Nephron (organoid): ENCODE data around the gene PITPNB.

ENCODE experiments used
- H3K27ac Mint-ChIP-seq, 3 experiments: 2 replicates each; pipeline ENCODE4 v1.8.0; 2020; ENCODE audit warnings: mixed read lengths in 3 of 3, mild to moderate bottlenecking in 2 of 3, moderate library complexity in 1 of 3
- H3K27me3 Mint-ChIP-seq: 2 replicates; pipeline ENCODE4 v1.8.0; 2021; ENCODE audit warnings: low read depth, mild to moderate bottlenecking, moderate library complexity, mixed read lengths
- H3K36me3 Mint-ChIP-seq: 2 replicates; pipeline ENCODE4 v1.8.0; 2020; ENCODE audit warnings: low read depth, mixed read lengths
- H3K4me1 Mint-ChIP-seq: 2 replicates; pipeline ENCODE4 v1.8.0; 2020; ENCODE audit warnings: mixed read lengths
- H3K4me3 Mint-ChIP-seq, 3 experiments: 2 replicates each; pipeline ENCODE4 v1.8.0; 2020; ENCODE audit warnings: mild to moderate bottlenecking in 3 of 3, mixed read lengths in 3 of 3, moderate library complexity in 2 of 3
- H3K9me3 Mint-ChIP-seq: 2 replicates; pipeline ENCODE4 v1.8.0; 2020; ENCODE audit warnings: mixed read lengths
- CTCF ChIP-seq, 3 experiments: fragments of 200-600 bp; sonication (generic); IDR thresholded peaks; one replicate each; pipeline ENCODE4 v1.5.0; 2021; ENCODE audit warnings: antibody characterized with exemption in 3 of 3; ENCODE audit not compliant: unreplicated experiment in 3 of 3

The PITPNB gene

DNA sequence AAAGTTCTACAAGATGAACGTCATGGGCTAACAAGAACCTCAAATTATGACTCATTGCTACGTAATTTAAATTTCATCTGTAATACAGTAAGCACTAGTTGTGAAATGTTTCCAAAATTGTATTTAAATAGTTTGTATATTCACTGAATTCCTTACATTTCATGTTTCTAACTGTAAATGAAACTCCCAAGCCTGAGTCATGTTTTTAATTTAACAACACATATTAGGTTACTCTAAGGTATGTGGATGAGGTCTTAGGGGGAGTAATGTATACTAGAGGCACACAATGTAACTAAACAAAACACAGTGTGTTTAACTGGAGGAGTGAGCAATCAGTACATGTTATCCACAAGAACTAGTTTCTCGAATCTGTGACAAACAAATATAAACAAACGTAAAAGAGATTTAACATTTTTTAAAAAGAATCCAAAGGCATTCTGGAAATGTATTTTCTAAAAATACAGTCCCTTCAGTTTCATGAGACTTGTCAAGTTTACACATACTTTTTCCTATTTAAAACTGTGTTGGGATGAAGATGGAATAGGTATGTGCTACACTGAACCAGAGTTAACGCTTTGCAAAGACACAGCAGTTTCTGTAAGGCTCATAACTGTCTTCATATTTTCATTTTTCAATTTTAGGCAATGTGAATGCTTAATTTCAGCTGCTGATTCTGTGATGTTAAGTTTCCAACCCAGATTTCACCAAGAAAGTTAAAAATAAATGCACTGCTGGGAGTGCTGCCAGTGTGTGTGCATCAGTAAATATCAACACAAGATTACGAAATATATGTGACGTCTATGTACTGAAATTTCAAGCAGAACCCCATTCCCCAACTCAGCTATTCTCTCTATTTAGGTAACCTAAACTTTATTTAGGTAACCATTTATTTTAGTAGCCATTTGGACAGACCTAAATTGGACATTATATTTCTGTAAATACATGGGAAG, 52.6 kb downstream of the PITPNB start:
- Mint-ChIP-seq H3K4me1 (peaks cover 60% of the 10 kb centered on the region), H3K4me3 (no peak overlapping the region), H3K27ac (peak overlapping the region; percentile 72 to 86 (median 77)), H3K36me3 (peaks cover 27% of the 10 kb centered on the region), H3K9me3 (no peaks in the 10 kb centered on the region), H3K27me3 (no peaks in the 10 kb centered on the region)
- TF ChIP-seq CTCF (IDR thresholded peaks at IDR 0.05; ENCODE audit: unreplicated experiment in 3 of 3) = no peak

DNA sequence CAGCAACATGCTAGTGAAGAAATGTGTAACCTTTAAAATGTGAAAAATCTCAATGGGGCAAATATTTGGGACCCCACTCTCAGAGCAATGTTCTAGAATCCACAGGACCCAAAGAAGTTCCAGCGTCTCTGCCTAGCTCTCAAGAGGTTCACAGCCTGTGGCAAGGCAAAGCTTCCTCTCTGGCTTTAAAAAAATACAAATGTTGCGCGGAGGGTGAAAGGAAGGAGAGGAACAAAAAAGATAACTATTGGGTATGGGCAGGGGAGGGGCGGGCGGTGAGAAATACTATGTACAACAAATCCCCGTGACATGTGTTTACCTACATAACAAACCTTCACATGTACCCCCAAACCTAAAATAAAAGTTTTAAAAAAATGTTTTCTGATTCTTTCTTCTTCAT, 53.6 kb downstream of the PITPNB start:
- H3K4me3 Mint-ChIP-seq = no peak overlapping the region
- H3K9me3 Mint-ChIP-seq = no peaks in the 10 kb centered on the region
- peaks cover 55% of the 10 kb centered on the region for H3K4me1 Mint-ChIP-seq
- H3K36me3 Mint-ChIP-seq = peaks cover 24% of the 10 kb centered on the region
- H3K27me3 Mint-ChIP-seq = no peaks in the 10 kb centered on the region
- peak overlapping the region; percentile 72 to 86 (median 77) for H3K27ac Mint-ChIP-seq
- no peak for TF ChIP-seq CTCF (IDR thresholded peaks at IDR 0.05; ENCODE audit: unreplicated experiment in 3 of 3)

- Mint-ChIP-seq H3K9me3 (no peaks in the 10 kb centered on the region), H3K4me3 (no peak overlapping the region), H3K27ac (peak overlapping the region in 2 of 3 experiments; percentile 3 to 78), H3K27me3 (no peaks in the 10 kb centered on the region), H3K36me3 (peaks cover 39% of the 10 kb centered on the region), H3K4me1 (peaks cover 44% of the 10 kb centered on the region)
- TF ChIP-seq CTCF (IDR thresholded peaks at IDR 0.05; ENCODE audit: unreplicated experiment in 3 of 3) = no peak
Measured at GRCh38 chr22:27863556-27863955, 55.5 kb downstream of the PITPNB start.

GRCh38 chr22:27863001-27863400, 56.1 kb downstream of the PITPNB start:
- no peaks in the 10 kb centered on the region for H3K27me3 Mint-ChIP-seq
- H3K9me3 Mint-ChIP-seq = no peaks in the 10 kb centered on the region
- no peak for TF ChIP-seq CTCF (IDR thresholded peaks at IDR 0.05; ENCODE audit: unreplicated experiment in 3 of 3)
- no peak overlapping the region for H3K4me3 Mint-ChIP-seq
- H3K4me1 Mint-ChIP-seq = peaks cover 38% of the 10 kb centered on the region
- H3K36me3 Mint-ChIP-seq = peaks cover 42% of the 10 kb centered on the region
- peak overlapping the region in 2 of 3 experiments; percentile 3 to 78 for H3K27ac Mint-ChIP-seq

DNA sequence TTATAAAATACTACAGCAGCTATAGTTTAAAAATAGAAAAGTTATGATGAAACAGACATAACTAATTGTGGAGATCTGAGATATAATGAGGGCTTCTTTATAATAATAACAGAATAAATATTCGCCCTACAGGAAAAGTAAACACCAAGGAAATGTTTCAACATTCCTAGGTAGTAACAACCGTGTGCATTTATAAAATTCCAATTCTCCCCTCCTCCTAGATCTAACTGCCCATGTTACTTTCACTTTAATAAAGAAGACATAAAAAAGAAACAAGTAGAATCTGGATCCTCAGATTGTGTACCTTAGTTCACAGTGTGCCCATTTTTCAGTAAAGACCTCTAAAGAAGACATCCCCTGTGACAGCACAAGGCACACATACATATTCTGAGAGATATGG, 59.7 kb downstream of the PITPNB start:
- Mint-ChIP-seq H3K27ac (peak overlapping the region in 1 of 3 experiments; percentile 21), H3K4me3 (no peak overlapping the region), H3K36me3 (peaks cover 65% of the 10 kb centered on the region), H3K27me3 (no peaks in the 10 kb centered on the region), H3K4me1 (peaks cover 16% of the 10 kb centered on the region), H3K9me3 (no peaks in the 10 kb centered on the region)
- no peak for TF ChIP-seq CTCF (IDR thresholded peaks at IDR 0.05; ENCODE audit: unreplicated experiment in 3 of 3)

DNA sequence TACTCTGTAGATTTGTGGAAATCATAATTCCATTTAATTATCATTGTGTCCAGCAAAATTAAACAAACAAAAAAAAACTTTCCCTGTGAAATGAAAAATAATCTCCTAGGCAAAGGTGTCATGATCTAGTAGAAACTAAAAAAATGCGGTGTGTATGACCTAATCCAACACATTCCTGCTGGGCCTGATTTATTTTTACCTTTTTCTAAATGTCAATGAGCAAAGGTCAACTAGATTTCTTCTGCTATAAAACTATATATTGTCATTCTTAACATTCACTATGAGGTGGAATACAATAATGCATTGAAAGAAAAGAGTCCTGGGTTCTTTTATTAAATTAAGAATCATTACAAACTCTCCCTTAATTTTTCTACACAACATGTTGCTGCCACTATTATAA, 60.4 kb downstream of the PITPNB start:
- Mint-ChIP-seq H3K36me3 (peaks cover 72% of the 10 kb centered on the region), H3K9me3 (no peaks in the 10 kb centered on the region)

More for the DNA sequence above, 60.4 kb downstream of the PITPNB start:
- Mint-ChIP-seq H3K27ac (no peak overlapping the region), H3K4me3 (no peak overlapping the region), H3K27me3 (no peaks in the 10 kb centered on the region), H3K4me1 (peaks cover 14% of the 10 kb centered on the region)
- no peak for TF ChIP-seq CTCF (IDR thresholded peaks at IDR 0.05; ENCODE audit: unreplicated experiment in 3 of 3)
